Measurements from ENCODE around the gene QSOX2.

The QSOX2 gene

DNA sequence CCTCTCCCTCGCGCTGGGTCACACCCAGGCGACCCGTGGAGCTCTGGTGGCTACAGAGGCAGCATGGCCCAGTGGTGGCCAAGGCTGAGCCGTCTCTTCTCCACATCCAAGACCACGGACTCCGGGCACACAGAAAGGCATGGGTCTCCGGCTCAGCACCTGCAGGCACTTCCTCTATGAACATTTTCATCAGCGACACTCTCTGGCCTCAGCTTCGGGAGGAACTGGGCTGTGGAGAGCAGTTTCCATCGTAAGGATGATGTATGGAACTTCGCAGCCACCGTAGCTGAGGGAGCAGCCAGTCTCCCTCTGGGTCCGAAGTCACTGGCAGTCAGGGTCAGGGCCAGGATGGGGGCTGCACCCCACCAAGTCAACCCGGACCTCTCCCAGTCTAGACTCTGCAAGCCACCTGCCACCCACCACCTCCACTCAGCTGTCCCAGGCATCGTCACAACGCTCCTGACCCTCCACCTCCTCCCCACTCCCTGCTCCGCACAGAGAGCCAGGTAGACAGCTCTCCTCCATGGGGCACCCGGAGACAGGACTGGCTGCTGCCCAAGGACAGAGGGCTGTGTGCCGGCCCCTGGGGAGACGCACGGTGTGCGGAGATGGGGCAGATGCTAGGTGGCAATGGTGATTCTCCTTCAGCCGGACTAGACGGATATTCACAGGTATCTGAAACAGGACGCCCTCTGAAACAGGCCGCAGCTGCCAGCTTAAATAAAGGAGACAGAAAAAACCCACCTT lies 9.7 kb downstream of the QSOX2 start:
- DNase-seq, result no peak

DNA sequence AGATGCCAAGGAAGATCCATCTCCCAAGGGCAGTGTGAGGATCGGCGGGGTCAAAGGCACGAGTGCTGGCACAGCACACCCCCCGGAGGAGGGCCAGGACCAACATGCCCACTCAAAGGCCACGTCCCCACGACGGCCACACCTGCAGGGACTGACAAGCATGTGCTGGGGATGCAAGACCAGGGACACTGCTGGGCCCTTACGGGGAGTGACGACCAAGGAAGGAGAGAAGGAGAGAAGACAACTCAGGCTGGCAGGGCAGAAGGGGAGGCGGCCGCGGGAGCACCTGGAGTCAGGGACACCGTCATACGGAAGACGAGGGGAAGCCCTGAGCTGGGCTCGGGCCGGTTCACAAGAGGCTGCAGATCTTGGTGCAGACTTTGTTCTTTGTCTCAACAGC lies 10.4 kb downstream of the QSOX2 start:
- DNase-seq, result no peak

GRCh38 chr9:136234597-136234996 lies 11.0 kb downstream of the QSOX2 start:
- no peak for DNase-seq

GRCh38 chr9:136233868-136234267 lies 11.7 kb downstream of the QSOX2 start:
- no peak for DNase-seq

- no peak for DNase-seq
Observed at GRCh38 chr9:136233411-136233810, 12.2 kb downstream of the QSOX2 start.

- DNase-seq, result peak; percentile 70
Observed at GRCh38 chr9:136232969-136233368, 12.6 kb downstream of the QSOX2 start.

- DNase-seq, result no peak
Observed at GRCh38 chr9:136231478-136232297, 13.9 kb downstream of the QSOX2 start.

- DNase-seq, result no peak
Observed at GRCh38 chr9:136230773-136231172, 14.8 kb downstream of the QSOX2 start.

DNA sequence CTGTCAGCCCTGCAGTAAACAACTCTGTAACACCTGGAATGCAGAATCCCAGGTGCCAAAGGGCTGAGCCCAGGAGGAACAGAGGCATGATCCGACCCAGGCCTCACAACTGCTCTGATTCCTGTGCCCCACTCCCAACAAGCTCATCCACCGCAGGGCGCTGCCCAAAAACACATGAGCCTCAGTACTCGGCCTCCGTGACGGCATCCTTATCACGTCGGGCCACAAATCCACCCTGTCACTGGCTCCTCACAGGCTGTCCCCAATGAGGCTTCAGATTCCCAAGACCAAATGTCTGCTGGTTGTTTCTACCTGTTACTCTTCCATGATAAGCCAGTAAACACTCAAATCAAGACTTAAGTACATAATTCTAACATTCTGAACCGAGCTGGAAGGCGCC lies 15.2 kb downstream of the QSOX2 start:
- DNase-seq, result no peak

DNA sequence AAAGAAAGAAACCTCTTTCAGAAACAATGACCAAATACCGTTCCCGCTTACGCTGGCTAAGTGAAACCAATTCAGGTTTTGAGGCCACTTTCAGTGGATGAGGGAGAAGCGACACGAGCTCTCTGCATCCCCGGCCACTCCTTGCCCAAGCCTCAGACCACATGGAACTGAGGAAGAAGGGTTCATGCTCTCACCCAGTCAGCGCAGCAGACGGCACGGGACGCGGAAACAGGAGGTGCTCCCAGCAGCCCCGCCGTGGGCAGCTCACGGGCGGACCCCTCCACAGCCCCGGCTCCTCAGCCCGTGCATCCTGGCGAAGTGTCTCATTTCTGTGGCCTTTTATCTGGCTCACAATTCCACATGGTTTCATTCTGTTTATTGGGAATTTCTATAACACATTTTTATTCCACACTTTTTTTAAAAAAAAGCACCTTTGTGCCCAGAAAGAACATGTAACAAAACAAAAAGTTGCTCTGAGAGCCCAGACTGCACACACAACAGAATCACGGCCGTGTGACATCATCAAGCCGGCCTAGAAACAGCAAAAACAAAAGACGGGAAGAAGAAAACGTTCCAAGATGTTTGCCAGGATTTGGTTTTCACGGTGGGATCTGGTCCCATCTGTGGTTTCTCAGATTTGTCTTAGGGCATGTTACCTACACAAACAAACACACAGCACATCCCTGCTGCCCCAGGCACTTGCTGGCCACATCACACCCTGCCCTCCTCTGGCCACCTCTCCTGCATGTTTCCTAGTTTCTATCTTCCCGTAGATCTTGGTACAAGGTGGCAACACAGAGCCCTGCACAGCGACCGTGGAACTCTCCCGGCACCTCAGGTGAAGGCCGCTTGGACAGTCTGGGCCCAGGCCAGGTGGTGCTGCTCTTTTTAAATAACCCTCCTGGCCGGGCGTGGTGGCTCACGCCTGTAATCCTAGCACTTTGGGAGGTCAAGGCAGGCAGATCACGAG lies 16.2 kb downstream of the QSOX2 start:
- DNase-seq, result no peak

- DNase-seq, result no peak
Observed at GRCh38 chr9:136228107-136228875, 17.3 kb downstream of the QSOX2 start.

- DNase-seq, result no peak
Observed at GRCh38 chr9:136226680-136227407, 18.8 kb downstream of the QSOX2 start.

GRCh38 chr9:136225748-136226679 lies 19.6 kb downstream of the QSOX2 start:
- DNase-seq, result peak; percentile 31

- DNase-seq, result no peak
Observed at GRCh38 chr9:136225366-136225747, 20.3 kb downstream of the QSOX2 start.

GRCh38 chr9:136223871-136224640 lies 21.6 kb downstream of the QSOX2 start:
- DNase-seq, result no peak

GRCh38 chr9:136222906-136223285 lies 22.7 kb downstream of the QSOX2 start:
- DNase-seq, result no peak

GRCh38 chr9:136222166-136222905 lies 23.3 kb downstream of the QSOX2 start:
- no peak for DNase-seq

DNA sequence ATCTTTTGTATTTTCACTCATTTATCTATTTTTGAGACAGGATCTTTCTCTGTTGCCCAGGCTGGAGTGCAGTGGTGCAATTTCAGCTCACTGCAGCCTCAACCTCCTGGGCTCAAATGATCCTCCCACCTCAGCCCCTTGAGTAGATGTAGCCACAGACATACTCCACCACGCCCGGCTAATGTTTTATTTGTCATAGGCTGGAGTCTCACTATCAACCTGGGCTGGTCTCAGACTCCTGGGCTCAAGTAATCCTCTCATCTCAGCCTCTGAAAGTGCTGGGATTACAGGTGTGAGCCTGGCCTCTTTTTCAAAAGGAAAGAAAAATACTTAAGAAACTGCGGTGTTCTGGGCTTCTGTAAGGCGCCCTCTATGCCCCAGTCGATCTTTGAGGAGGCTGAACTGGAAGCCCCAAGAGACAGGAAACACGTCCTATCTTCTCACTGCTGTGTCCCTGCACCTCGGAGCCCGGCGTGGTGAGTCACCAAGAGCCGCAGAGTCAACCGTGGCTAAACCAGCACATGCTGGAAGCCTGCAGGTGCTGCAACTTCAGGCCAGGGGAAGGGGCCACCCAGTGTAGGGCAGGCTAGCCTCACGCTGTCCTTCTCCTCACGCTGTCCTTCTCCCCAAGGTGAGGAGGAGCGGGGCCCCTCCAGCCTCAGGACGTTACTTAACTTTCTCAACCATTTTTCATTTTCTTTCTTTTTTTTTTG lies 25.4 kb downstream of the QSOX2 start:
- DNase-seq, result no peak

All from DMS153 (cell line).